ENCODE measurements around the gene ADARB2.

Gene ADARB2

DNA sequence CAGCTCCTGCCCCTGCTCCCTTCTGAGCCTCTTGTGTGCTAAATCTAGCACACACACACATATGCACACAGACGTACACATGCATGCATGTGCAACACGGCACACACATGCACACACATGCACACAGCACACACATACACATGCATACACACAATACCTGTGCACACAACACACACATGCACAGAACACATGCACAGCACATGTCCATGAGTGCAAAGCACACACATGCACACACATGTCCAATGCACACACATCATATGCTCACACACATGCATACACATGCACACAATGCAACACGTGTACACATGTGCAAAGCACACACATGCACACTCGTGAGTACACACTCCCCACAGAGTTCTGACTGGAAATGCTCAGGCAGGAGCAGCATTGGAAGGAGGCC, 566.1 kb downstream of the ADARB2 start:
- no peak overlapping the region for H3K4me3 ChIP-seq (ENCODE audit: low read depth, low read length)
- TF ChIP-seq, protein P1, sequence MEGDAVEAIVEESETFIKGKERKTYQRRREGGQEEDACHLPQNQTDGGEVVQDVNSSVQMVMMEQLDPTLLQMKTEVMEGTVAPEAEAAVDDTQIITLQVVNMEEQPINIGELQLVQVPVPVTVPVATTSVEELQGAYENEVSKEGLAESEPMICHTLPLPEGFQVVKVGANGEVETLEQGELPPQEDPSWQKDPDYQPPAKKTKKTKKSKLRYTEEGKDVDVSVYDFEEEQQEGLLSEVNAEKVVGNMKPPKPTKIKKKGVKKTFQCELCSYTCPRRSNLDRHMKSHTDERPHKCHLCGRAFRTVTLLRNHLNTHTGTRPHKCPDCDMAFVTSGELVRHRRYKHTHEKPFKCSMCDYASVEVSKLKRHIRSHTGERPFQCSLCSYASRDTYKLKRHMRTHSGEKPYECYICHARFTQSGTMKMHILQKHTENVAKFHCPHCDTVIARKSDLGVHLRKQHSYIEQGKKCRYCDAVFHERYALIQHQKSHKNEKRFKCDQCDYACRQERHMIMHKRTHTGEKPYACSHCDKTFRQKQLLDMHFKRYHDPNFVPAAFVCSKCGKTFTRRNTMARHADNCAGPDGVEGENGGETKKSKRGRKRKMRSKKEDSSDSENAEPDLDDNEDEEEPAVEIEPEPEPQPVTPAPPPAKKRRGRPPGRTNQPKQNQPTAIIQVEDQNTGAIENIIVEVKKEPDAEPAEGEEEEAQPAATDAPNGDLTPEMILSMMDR (IDR thresholded peaks at IDR 0.05; ENCODE audit: borderline replicate concordance, insufficient read depth, low read depth, low read length): no peak

DNA sequence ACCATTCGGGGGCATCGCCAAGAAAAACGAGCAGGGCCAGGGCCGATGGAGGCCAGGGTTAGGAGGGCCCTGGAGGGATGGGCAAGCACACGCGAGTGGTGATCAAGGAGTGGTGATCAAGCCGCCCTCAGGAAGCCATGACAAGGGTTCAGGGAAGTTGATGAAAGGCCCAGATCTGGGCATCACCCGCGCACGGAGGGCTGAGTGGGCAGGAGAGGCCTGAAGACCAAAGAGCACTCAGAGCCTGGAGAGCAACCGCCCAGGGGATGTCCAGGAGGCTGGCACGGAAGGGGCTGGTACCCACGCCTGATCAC, 566.5 kb downstream of the ADARB2 start:
- TF ChIP-seq, protein P1 (IDR thresholded peaks at IDR 0.05; ENCODE audit: borderline replicate concordance, insufficient read depth, low read depth, low read length): no peak
- no peak overlapping the region for H3K4me3 ChIP-seq (ENCODE audit: low read depth, low read length)

DNA sequence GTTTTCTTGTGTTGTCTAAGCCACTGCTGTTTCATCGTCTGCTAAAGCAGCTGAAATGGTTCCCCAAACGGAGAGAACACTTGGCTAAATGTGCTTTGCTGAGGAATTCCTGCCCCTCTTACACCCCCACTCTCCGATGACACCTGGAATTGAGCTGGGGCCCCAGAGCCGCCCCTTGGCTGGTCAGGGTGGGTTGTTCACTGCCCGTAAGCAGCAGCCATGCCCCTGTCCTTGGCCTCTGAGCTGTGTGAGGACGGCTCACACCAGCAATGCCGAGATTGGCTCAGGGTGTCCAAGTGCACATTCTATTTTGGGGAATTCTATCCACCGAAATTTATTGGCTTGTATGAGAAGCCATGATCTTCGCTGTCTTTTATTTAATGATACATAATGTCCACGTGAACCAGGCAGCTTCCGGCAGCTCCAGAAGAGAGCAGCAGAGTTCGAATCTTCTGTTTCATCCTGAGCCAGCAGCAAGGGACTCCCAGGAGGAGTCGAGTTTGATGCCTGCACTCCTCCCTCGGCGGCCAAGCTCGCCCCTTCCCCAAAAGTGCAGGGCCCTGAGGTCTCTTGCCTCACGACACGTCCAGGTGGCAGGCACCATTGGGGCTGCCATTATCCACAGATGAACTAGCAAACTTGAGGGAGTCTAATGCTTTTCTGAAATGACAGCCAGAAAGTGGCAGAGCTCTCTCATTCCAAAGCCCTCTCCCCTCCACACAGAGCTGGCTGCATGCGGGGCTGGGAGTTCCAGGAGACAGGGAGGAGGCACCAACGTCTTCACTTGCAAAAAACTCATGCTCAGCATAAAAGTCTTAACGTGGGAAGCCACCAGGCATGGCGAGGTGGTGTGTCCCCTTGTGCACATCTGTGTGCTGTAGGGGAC, 567.1 kb downstream of the ADARB2 start:
- H3K4me3 ChIP-seq (ENCODE audit: low read depth, low read length): no peak overlapping the region
- TF ChIP-seq, protein P1 (IDR thresholded peaks at IDR 0.05; ENCODE audit: borderline replicate concordance, insufficient read depth, low read depth, low read length): no peak

DNA sequence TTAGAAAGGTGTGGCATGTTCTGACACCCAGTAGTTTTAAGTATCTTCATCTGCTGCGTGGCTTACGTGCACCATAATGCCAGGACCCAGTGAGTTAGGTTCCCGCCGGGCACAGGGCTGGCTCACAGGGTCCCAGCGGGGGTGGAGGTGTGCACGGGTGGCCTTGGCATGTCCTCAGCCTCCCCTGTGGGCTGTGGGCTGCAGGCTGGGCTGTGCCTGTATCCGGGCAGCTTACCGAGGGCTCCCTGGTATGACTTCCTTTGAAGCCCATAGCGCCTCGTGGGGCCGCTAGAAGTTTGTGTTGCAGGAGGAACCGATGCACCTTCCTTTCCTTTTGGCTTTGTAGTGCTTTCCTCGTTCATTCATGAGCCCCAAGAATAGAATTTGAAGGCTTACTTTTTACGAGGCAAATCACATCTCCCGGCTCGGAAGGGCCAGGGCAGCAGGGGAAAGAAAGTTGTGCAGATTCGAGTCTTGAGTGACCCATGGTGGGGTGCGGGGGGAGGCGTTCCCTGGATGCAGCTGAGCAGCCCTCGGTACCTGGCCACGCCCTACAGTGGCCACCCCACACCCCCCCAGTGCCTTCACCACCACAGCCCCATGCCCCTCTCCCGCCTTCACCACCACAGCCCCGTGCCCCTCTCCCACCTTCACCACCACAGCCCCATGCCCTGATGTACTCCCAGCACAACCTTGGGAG, 568.0 kb downstream of the ADARB2 start:
- TF ChIP-seq, protein P1 (IDR thresholded peaks at IDR 0.05; ENCODE audit: borderline replicate concordance, insufficient read depth, low read depth, low read length): no peak
- no peak overlapping the region for H3K4me3 ChIP-seq (ENCODE audit: low read depth, low read length)

DNA sequence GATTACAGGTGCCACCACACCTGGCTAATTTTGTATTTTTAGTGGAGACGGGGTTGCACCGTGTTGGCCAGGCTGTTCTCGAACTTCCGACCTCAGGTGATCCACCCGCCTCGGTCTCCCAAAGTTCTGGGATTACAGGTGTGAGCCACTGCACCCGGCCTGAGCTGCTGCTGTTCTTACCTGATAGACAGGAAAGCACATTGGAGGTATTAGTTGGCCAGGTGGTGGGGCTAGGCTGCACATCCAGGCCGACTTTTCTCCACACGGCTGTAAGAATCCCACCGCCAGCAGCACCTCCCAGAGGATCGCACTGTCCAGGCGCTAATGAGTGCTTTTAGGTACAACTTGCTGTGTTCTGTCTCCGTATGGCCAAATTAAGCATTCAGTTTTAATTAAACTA, 568.6 kb downstream of the ADARB2 start:
- no peak overlapping the region for H3K4me3 ChIP-seq (ENCODE audit: low read depth, low read length)
- TF ChIP-seq, protein P1 (IDR thresholded peaks at IDR 0.05; ENCODE audit: borderline replicate concordance, insufficient read depth, low read depth, low read length): no peak

DNA sequence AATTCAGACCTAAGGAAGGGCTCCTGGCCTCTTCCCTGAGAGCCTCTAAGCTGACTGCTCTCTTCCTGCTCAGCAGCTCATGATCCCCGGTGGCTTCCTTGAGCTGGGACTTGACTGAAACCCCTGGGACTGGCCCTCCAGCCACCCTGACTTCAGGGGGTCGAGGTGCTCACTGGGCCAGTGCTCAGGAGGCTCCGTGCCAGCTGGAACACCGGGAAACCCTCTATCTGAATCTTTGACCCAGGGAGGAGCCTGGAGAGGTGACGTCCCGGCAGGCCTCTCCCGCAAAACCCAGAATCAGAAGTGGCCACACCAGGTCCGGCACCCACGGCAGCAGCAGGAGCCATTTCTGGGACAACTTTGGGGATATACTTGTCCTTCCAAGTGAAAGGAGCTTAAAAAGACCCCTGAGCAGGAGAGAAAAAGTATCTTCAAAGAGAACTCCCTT, 570.5 kb downstream of the ADARB2 start:
- TF ChIP-seq, protein P1 (IDR thresholded peaks at IDR 0.05; ENCODE audit: borderline replicate concordance, insufficient read depth, low read depth, low read length): no peak

More for the DNA sequence above, 570.5 kb downstream of the ADARB2 start:
- H3K4me3 ChIP-seq (ENCODE audit: low read depth, low read length): no peak overlapping the region

Measured in GM12875 (cell line).